HG03521 (cell line): Measurements from ENCODE around the gene SLC30A1.

Experiments
- ATAC-seq: cut with Tn5 transposase; IDR thresholded peaks from one replicate; pipeline ENCODE4 v1.9.1; 2021; ENCODE audit warnings: mild to moderate bottlenecking, moderate library complexity; ENCODE audit not compliant: unreplicated experiment

The SLC30A1 gene

DNA sequence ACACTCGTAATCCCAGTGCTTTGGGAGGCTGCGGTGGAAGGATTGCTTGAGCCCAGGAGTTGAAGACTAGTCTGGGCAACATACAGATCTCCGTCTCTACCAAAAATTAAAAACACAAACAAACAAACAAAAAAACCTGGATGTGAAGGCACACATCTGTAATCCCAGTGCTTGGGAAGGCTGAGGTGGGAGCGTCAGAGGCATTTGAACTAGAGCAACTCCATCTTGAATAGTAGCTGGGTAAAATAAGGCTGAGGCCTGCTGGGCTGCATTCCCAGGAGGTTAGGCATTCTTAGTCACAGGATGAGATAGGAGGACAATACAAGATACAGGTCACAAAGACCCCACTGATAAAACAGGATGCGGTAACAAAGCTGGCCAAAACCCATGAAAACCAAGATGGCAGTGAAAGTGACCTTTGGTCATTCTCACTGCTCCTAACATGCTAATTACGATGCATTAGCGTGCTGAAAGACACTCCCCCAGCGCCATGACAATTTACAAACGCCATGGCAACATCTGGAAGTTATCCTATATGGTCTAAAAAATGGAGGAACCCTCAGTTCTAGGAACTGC lies 53.8 kb downstream of the SLC30A1 start:
- no peak for ATAC-seq

DNA sequence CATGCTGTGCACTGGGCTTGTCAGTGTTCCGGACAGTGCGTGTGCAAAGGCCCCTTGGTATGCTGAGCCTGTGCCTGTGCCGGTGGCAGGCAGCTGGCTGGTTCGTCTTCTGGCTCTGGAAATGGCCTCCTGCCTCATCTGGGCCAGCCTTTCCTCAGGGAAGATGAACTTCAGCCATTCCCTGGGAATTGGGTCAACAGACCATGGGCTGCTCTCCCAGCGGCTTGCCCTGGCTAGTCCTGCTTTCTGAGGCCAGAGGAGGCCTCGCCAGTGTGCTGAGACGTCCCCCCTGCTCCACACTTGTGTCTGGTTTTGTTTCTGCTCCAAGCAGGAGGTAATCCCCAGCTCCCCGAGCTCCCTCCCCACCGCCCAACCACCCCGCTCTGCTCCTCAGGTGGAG lies 54.4 kb downstream of the SLC30A1 start:
- no peak for ATAC-seq

DNA sequence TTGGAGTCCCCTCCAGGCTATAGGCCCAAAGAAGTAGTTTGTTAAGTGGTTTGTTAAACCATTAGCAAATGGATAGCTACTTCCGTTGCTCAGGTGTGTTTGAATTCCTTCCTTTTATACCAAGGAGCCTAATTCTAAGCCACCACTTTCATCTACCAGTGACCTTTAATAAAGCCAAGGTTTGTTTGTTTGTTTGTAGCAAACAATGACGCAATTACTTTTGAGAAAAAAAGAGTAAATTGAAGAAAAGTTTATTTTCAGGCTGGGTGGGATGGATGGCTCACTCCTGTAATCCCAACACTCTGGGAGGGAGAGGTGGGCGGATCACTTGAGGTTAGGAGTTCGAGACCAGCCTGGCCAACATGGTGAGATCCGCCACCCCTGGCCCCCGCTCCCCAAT lies 56.2 kb downstream of the SLC30A1 start:
- ATAC-seq = no peak
